GM23248 (cell line): ENCODE measurements around the gene LCLAT1.

ENCODE experiments used
- EZH2 ChIP-seq: fragments of 200-600 bp; sonication (generic); IDR thresholded peaks from 2 replicates; pipeline ENCODE4 v1.6.1; 2018; ENCODE audit warnings: antibody characterized with exemption, mild to moderate bottlenecking; ENCODE audit not compliant: insufficient read depth, poor library complexity, severe bottlenecking
- EZH2phosphoT487 ChIP-seq: fragments of 200-600 bp; sonication (generic); IDR thresholded peaks from 2 replicates; pipeline ENCODE4 v1.6.1; 2018; ENCODE audit warnings: antibody characterized with exemption, moderate library complexity, mild to moderate bottlenecking, low read depth; ENCODE audit not compliant: insufficient read depth

DNA sequence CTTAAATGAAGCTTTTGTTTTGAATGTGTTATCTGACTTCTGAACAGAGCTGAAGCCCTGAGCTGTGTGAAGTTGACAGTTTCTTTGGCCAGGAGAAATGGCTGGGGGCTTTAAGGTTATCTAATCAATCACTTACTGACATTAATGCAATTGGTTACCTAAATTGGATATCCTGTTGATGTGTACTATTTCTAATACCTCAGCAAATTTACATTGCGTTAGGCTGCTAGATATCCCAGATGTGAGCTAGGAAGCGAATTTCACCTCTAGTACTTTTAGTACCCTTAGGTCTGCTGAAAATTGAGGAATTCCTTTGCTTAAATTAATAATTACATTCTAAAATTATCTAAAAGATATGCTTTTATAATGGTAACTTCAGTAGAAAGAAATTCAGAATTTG lies 102.0 kb downstream of the LCLAT1 start:
- TF ChIP-seq EZH2 (no peak), EZH2phosphoT487 (no peak)
